HG02840 (cell line): ENCODE measurements around the gene NIPA2.

Experiments used
- ATAC-seq: cut with Tn5 transposase; IDR thresholded peaks from one replicate; pipeline ENCODE4 v1.9.1; 2021; ENCODE audit warnings: mild to moderate bottlenecking, moderate library complexity, moderate number of reproducible peaks; ENCODE audit not compliant: unreplicated experiment, low FRiP score

The NIPA2 gene

GRCh38 chr15:22893881-22894280 lies 55.4 kb downstream of the NIPA2 start:
- ATAC-seq = no peak

GRCh38 chr15:22895465-22896190 lies 57.2 kb downstream of the NIPA2 start:
- ATAC-seq = no peak

- ATAC-seq = no peak
These were observed 63.6 kb downstream of the NIPA2 start for GRCh38 chr15:22902046-22902445.

- no peak for ATAC-seq
These were observed 64.1 kb downstream of the NIPA2 start for GRCh38 chr15:22902578-22902977.

GRCh38 chr15:22902981-22903380 lies 64.5 kb downstream of the NIPA2 start:
- no peak for ATAC-seq

GRCh38 chr15:22903427-22903826 lies 65.0 kb downstream of the NIPA2 start:
- ATAC-seq = no peak

- ATAC-seq = no peak
These were observed 65.6 kb downstream of the NIPA2 start for GRCh38 chr15:22903961-22904534.

GRCh38 chr15:22904736-22905135 lies 66.3 kb downstream of the NIPA2 start:
- ATAC-seq = no peak

- no peak for ATAC-seq
These were observed 68.9 kb downstream of the NIPA2 start for GRCh38 chr15:22907161-22907950.

GRCh38 chr15:22908830-22909229 lies 70.4 kb downstream of the NIPA2 start:
- ATAC-seq = no peak

GRCh38 chr15:22911306-22911705 lies 72.8 kb downstream of the NIPA2 start:
- no peak for ATAC-seq

- no peak for ATAC-seq
These were observed 73.8 kb downstream of the NIPA2 start for GRCh38 chr15:22912256-22912655.

- ATAC-seq = no peak
These were observed 75.3 kb downstream of the NIPA2 start for GRCh38 chr15:22913646-22914380.

GRCh38 chr15:22915866-22916515 lies 77.5 kb downstream of the NIPA2 start:
- no peak for ATAC-seq

GRCh38 chr15:22916606-22917350 lies 78.3 kb downstream of the NIPA2 start:
- ATAC-seq = no peak

- ATAC-seq = no peak
These were observed 79.1 kb downstream of the NIPA2 start for GRCh38 chr15:22917556-22917955.
